Measurements from ENCODE around the gene TRIM13. TPM values are rescaled to one million over a fixed set of nuclear protein-coding genes. Genes with fewer than 3 reads are reported as not detected.
A peak's percentile ranks its signal among the peaks of the same experiment; 100 is the strongest.

Gene TRIM13
- total RNA-seq, 6 experiments from 2014 or later, result 5.6 to 10.8 (median 7.3) TPM

GRCh38 chr13:50030315-50030714, 33.5 kb downstream of the TRIM13 start:
- Histone ChIP-seq H3K27ac (no peak overlapping the region), H3K36me3 (no peaks in the 10 kb centered on the region), H3K27me3 (no peaks in the 10 kb centered on the region), H3K4me1 (peaks cover 0 to 10% (median 4%) of the 10 kb centered on the region in 4 donors), H3K4me3 (no peak overlapping the region), H3K9me3 (no peaks in the 10 kb centered on the region)
- intact Hi-C loops (cut with DNase I), result no loop called here
- WGBS (ENCODE audit: insufficient coverage, low coverage, low lambda C conversion rate, missing lambda C conversion rate), result 89% methylated on average over 3 of the region's 3 CpGs
- TF ChIP-seq POLR2A (IDR thresholded peaks at IDR 0.05), result no peak
- TF ChIP-seq, protein P1, sequence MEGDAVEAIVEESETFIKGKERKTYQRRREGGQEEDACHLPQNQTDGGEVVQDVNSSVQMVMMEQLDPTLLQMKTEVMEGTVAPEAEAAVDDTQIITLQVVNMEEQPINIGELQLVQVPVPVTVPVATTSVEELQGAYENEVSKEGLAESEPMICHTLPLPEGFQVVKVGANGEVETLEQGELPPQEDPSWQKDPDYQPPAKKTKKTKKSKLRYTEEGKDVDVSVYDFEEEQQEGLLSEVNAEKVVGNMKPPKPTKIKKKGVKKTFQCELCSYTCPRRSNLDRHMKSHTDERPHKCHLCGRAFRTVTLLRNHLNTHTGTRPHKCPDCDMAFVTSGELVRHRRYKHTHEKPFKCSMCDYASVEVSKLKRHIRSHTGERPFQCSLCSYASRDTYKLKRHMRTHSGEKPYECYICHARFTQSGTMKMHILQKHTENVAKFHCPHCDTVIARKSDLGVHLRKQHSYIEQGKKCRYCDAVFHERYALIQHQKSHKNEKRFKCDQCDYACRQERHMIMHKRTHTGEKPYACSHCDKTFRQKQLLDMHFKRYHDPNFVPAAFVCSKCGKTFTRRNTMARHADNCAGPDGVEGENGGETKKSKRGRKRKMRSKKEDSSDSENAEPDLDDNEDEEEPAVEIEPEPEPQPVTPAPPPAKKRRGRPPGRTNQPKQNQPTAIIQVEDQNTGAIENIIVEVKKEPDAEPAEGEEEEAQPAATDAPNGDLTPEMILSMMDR (IDR thresholded peaks at IDR 0.05), result no peak
- DNase-seq (no peak), ATAC-seq (no peak)

DNA sequence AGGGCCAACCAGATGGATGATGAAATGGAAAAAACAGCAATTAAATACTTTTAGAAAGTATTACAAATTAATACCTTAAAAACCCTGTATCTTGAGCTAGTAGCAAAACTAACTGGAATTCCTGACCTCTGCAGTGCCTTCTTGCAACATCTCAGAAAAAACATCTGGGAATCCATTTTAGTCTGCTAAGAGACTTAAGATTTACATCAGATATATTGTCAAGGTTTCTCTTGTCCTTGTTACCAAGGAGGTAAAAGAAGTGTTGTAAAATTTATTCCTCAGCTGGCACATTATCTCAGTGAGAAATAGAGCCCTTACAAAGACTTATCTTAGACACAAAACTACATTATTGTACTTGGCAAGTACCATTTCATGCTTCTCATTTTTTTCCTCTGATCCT, 36.9 kb downstream of the TRIM13 start:
- Histone ChIP-seq H3K9me3 (no peaks in the 10 kb centered on the region), H3K27me3 (no peaks in the 10 kb centered on the region), H3K36me3 (no peaks in the 10 kb centered on the region), H3K27ac (no peak overlapping the region), H3K4me3 (no peak overlapping the region), H3K4me1 (peaks cover 0 to 3% (median 0%) of the 10 kb centered on the region in 4 donors)
- intact Hi-C loops (cut with DNase I), result no loop called here
- ATAC-seq (no peak), DNase-seq (no peak)
- TF ChIP-seq, protein P1 (IDR thresholded peaks at IDR 0.05), result no peak
- TF ChIP-seq POLR2A (IDR thresholded peaks at IDR 0.05), result no peak

DNA sequence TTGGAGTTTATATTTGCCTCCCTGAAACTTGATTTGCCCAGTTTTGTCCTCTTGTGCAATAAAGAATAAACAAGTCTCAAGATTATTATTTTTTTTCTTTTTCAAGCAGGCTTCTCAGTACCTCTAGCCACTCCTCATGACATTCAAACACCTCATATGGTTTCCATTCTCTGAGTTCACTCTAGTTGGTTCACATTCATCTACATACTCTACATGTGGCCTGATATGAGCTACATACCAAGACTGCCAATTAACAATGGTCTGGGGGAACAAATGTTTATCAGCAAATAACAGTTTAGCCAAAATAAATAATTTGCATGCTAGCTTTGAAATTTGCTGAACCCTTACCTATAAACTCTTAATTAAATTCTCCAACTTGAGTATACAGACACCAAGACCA, 40.9 kb downstream of the TRIM13 start:
- intact Hi-C loops (cut with DNase I), result no loop called here
- H3K4me1 ChIP-seq, result peaks cover 0 to 3% (median 0%) of the 10 kb centered on the region in 4 donors
- ATAC-seq (peak in 1 of 4 donors; percentile 16), DNase-seq (no peak)
- no peaks in the 10 kb centered on the region for H3K9me3 ChIP-seq
- no peak overlapping the region for H3K27ac ChIP-seq
- no peaks in the 10 kb centered on the region for H3K27me3 ChIP-seq
- H3K4me3 ChIP-seq, result no peak overlapping the region
- TF ChIP-seq, protein P1 (IDR thresholded peaks at IDR 0.05), result no peak
- TF ChIP-seq POLR2A (IDR thresholded peaks at IDR 0.05), result no peak
- H3K36me3 ChIP-seq, result no peaks in the 10 kb centered on the region

GRCh38 chr13:50038266-50038665, 41.4 kb downstream of the TRIM13 start:
- DNase-seq, result no peak
- Histone ChIP-seq H3K36me3 (no peaks in the 10 kb centered on the region), H3K9me3 (no peaks in the 10 kb centered on the region), H3K4me3 (no peak overlapping the region), H3K27me3 (no peaks in the 10 kb centered on the region), H3K27ac (no peak overlapping the region), H3K4me1 (peaks cover 0 to 3% (median 0%) of the 10 kb centered on the region in 4 donors)
- intact Hi-C loops (cut with DNase I), result no loop called here
- no peak for ATAC-seq
- TF ChIP-seq POLR2A (IDR thresholded peaks at IDR 0.05), result no peak
- TF ChIP-seq, protein P1 (IDR thresholded peaks at IDR 0.05), result no peak
- WGBS (ENCODE audit: insufficient coverage, low coverage, low lambda C conversion rate, missing lambda C conversion rate), result 97% methylated on average over 5 of the region's 6 CpGs

- no peaks in the 10 kb centered on the region for H3K36me3 ChIP-seq
- ATAC-seq, result no peak
- TF ChIP-seq POLR2A (IDR thresholded peaks at IDR 0.05), result no peak
- TF ChIP-seq, protein P1 (IDR thresholded peaks at IDR 0.05), result no peak
- WGBS (ENCODE audit: insufficient coverage, low coverage, low lambda C conversion rate, missing lambda C conversion rate), result 84% methylated on average over 4 of the region's 4 CpGs
- intact Hi-C loops (cut with DNase I), result no loop called here
- no peaks in the 10 kb centered on the region for H3K9me3 ChIP-seq
- no peak overlapping the region for H3K4me3 ChIP-seq
- no peaks in the 10 kb centered on the region for H3K4me1 ChIP-seq
- no peaks in the 10 kb centered on the region for H3K27me3 ChIP-seq
- H3K27ac ChIP-seq, result no peak overlapping the region
- DNase-seq, result no peak
These were observed 55.6 kb downstream of the TRIM13 start for GRCh38 chr13:50052478-50052877.
